Activated T-helper 1 cell treated with anti-CD3 and anti-CD28 coated beads, Interleukin-12 subunit alpha, Interleukin-12 subunit beta, Interleukin-2, Interleukin-4 antibody, amounts not matched to agents 30 ng/mL and 10 ng/mL and 1 ng/mL, durations not matched to agents 14 hours and 24 hours and 36 hours (primary cell): ENCODE data around the gene CCDC192. TPM values are rescaled to one million over a fixed set of nuclear protein-coding genes. Genes with fewer than 3 reads are reported as not detected.
"Not testable (repeated sequence)": the region's sequence is repeated elsewhere in the genome, so short reads cannot be mapped to it uniquely, and the experiment has no call there.

Experiments used
- DNase-seq: peaks from one replicate; pipeline ENCODE4 v3.0.0; 2021; ENCODE audit warnings: low spot score
- H3K27ac Mint-ChIP-seq: one replicate; pipeline ENCODE4 v1.8.0; 2021; ENCODE audit warnings: mild to moderate bottlenecking, mixed read lengths
- H3K27me3 Mint-ChIP-seq: one replicate; pipeline ENCODE4 v1.8.0; 2022; ENCODE audit warnings: mild to moderate bottlenecking, moderate library complexity, mixed read lengths; ENCODE audit not compliant: insufficient read depth
- H3K36me3 Mint-ChIP-seq: one replicate; pipeline ENCODE4 v1.8.0; 2021; ENCODE audit warnings: low read depth, mixed read lengths
- H3K4me1 Mint-ChIP-seq: one replicate; pipeline ENCODE4 v1.8.0; 2021; ENCODE audit warnings: low read depth, mixed read lengths
- H3K4me3 Mint-ChIP-seq: one replicate; pipeline ENCODE4 v1.8.0; 2021; ENCODE audit warnings: mild to moderate bottlenecking, moderate library complexity, mixed read lengths
- H3K9me3 Mint-ChIP-seq: one replicate; pipeline ENCODE4 v1.8.0; 2021; ENCODE audit warnings: mixed read lengths
- intact Hi-C: fragments of 100-400 bp; cut with micrococcal nuclease; formaldehyde crosslinking; loops from one replicate; pipeline ENCODE4 v1.15.1; 2024
- total RNA-seq: library from RNA; stranded (reverse); gene quantifications from 2 replicates; pipeline ENCODE4 v1.2.3, GENCODE V29; 2022

Gene CCDC192
- total RNA-seq, 1 donor from 2014 or later = not detected

- intact Hi-C loops = loop anchor here (1.0 to 10.0 kb wide), 8 partner anchors 29 to 1363 kb away; partner anchors contain the start of genes GRAMD2B, ISOC1, LMNB1 and SLC12A2
- Mint-ChIP-seq H3K27me3 (peaks cover 3% of the 10 kb centered on the region), H3K4me1 (peaks cover 45% of the 10 kb centered on the region), H3K4me3 (peak overlapping the region; percentile 62), H3K27ac (peak overlapping the region; percentile 96), H3K36me3 (no peaks in the 10 kb centered on the region), H3K9me3 (peaks cover 23% of the 10 kb centered on the region)
- DNase-seq = peak; percentile 55
These were observed 82.1 kb downstream of the CCDC192 start for GRCh38 chr5:127785098-127785927.

GRCh38 chr5:127791439-127791838 is 88.2 kb downstream of the CCDC192 start:
- Mint-ChIP-seq H3K27me3 (no peaks in the 10 kb centered on the region), H3K4me1 (peaks cover 17% of the 10 kb centered on the region), H3K36me3 (no peaks in the 10 kb centered on the region), H3K9me3 (peaks cover 27% of the 10 kb centered on the region), H3K4me3 (no peak overlapping the region), H3K27ac (no peak overlapping the region)
- DNase-seq = no peak
- intact Hi-C loops = no loop called here

GRCh38 chr5:127791908-127792307 is 88.7 kb downstream of the CCDC192 start:
- H3K27ac Mint-ChIP-seq, DNase-seq, intact Hi-C loops, H3K4me3 Mint-ChIP-seq, H3K27me3 Mint-ChIP-seq, H3K36me3 Mint-ChIP-seq: not testable (repeated sequence)
- Mint-ChIP-seq H3K4me1 (peaks cover 12% of the 10 kb centered on the region), H3K9me3 (peaks cover 27% of the 10 kb centered on the region)

- intact Hi-C loops = no loop called here
- Mint-ChIP-seq H3K4me3 (no peak overlapping the region), H3K36me3 (no peaks in the 10 kb centered on the region), H3K9me3 (peaks cover 22% of the 10 kb centered on the region), H3K27ac (no peak overlapping the region), H3K4me1 (peaks cover 5% of the 10 kb centered on the region), H3K27me3 (no peaks in the 10 kb centered on the region)
- DNase-seq = no peak
These were observed 89.9 kb downstream of the CCDC192 start for GRCh38 chr5:127793052-127793451.

- intact Hi-C loops = no loop called here
- no peak for DNase-seq
These were observed 90.7 kb downstream of the CCDC192 start for GRCh38 chr5:127793879-127794278.

GRCh38 chr5:127796211-127796610 is 93.0 kb downstream of the CCDC192 start:
- H3K4me3 Mint-ChIP-seq = no peak overlapping the region
- H3K4me1 Mint-ChIP-seq = peaks cover 5% of the 10 kb centered on the region
- H3K27ac Mint-ChIP-seq = no peak overlapping the region
- intact Hi-C loops = no loop called here
- DNase-seq = no peak
- peaks cover 2% of the 10 kb centered on the region for H3K27me3 Mint-ChIP-seq
- peaks cover 12% of the 10 kb centered on the region for H3K9me3 Mint-ChIP-seq
- no peaks in the 10 kb centered on the region for H3K36me3 Mint-ChIP-seq

More at GRCh38 chr5:127793879-127794278, 90.7 kb downstream of the CCDC192 start:
- peaks cover 2% of the 10 kb centered on the region for H3K27me3 Mint-ChIP-seq
- no peak overlapping the region for H3K27ac Mint-ChIP-seq
- peaks cover 22% of the 10 kb centered on the region for H3K9me3 Mint-ChIP-seq
- H3K4me1 Mint-ChIP-seq = peaks cover 5% of the 10 kb centered on the region
- H3K36me3 Mint-ChIP-seq = no peaks in the 10 kb centered on the region
- no peak overlapping the region for H3K4me3 Mint-ChIP-seq

- H3K4me3 Mint-ChIP-seq = no peak overlapping the region
- no peaks in the 10 kb centered on the region for H3K9me3 Mint-ChIP-seq
- no peak for DNase-seq
- no peak overlapping the region for H3K27ac Mint-ChIP-seq
- no peaks in the 10 kb centered on the region for H3K36me3 Mint-ChIP-seq
- H3K27me3 Mint-ChIP-seq = peaks cover 4% of the 10 kb centered on the region
- intact Hi-C loops = no loop called here
- H3K4me1 Mint-ChIP-seq = no peaks in the 10 kb centered on the region
These were observed 96.2 kb downstream of the CCDC192 start for GRCh38 chr5:127799293-127799905.

GRCh38 chr5:127801751-127802476 is 98.7 kb downstream of the CCDC192 start:
- Mint-ChIP-seq H3K27ac (no peak overlapping the region), H3K27me3 (peaks cover 4% of the 10 kb centered on the region), H3K4me1 (no peaks in the 10 kb centered on the region), H3K9me3 (no peaks in the 10 kb centered on the region), H3K36me3 (no peaks in the 10 kb centered on the region), H3K4me3 (no peak overlapping the region)
- DNase-seq = no peak
- intact Hi-C loops = no loop called here

- Mint-ChIP-seq H3K9me3 (no peaks in the 10 kb centered on the region), H3K36me3 (no peaks in the 10 kb centered on the region), H3K4me1 (no peaks in the 10 kb centered on the region), H3K27ac (no peak overlapping the region), H3K4me3 (no peak overlapping the region), H3K27me3 (peaks cover 6% of the 10 kb centered on the region)
- intact Hi-C loops = no loop called here
- DNase-seq = no peak
These were observed 99.3 kb downstream of the CCDC192 start for GRCh38 chr5:127802477-127802865.

- DNase-seq = no peak
- Mint-ChIP-seq H3K4me3 (no peak overlapping the region), H3K27me3 (peaks cover 4% of the 10 kb centered on the region), H3K9me3 (no peaks in the 10 kb centered on the region), H3K36me3 (no peaks in the 10 kb centered on the region), H3K4me1 (no peaks in the 10 kb centered on the region), H3K27ac (no peak overlapping the region)
- intact Hi-C loops = no loop called here
These were observed 101.8 kb downstream of the CCDC192 start for GRCh38 chr5:127804886-127805426.

- H3K4me1 Mint-ChIP-seq = no peaks in the 10 kb centered on the region
- DNase-seq = no peak
- H3K36me3 Mint-ChIP-seq = no peaks in the 10 kb centered on the region
- no peak overlapping the region for H3K4me3 Mint-ChIP-seq
- intact Hi-C loops = no loop called here
- H3K27me3 Mint-ChIP-seq = peaks cover 4% of the 10 kb centered on the region
- no peaks in the 10 kb centered on the region for H3K9me3 Mint-ChIP-seq
- H3K27ac Mint-ChIP-seq = no peak overlapping the region
These were observed 102.3 kb downstream of the CCDC192 start for GRCh38 chr5:127805448-127805847.

- Mint-ChIP-seq H3K9me3 (no peaks in the 10 kb centered on the region), H3K36me3 (no peaks in the 10 kb centered on the region), H3K27ac (no peak overlapping the region), H3K27me3 (peaks cover 4% of the 10 kb centered on the region), H3K4me1 (no peaks in the 10 kb centered on the region), H3K4me3 (no peak overlapping the region)
- DNase-seq = no peak
- intact Hi-C loops = no loop called here
These were observed 103.6 kb downstream of the CCDC192 start for GRCh38 chr5:127806776-127807175.

GRCh38 chr5:127809533-127809932 is 106.3 kb downstream of the CCDC192 start:
- peaks cover 2% of the 10 kb centered on the region for H3K27me3 Mint-ChIP-seq
- H3K27ac Mint-ChIP-seq = no peak overlapping the region
- H3K9me3 Mint-ChIP-seq = no peaks in the 10 kb centered on the region
- DNase-seq = no peak
- H3K36me3 Mint-ChIP-seq = no peaks in the 10 kb centered on the region
- no peaks in the 10 kb centered on the region for H3K4me1 Mint-ChIP-seq
- H3K4me3 Mint-ChIP-seq = no peak overlapping the region
- intact Hi-C loops = no loop called here
